ENCODE measurements around the gene STMN3. TPM values are rescaled to one million over a fixed set of nuclear protein-coding genes. Genes with fewer than 3 reads are reported as not detected.

Gene STMN3
- total RNA-seq, 6 donors from 2014 or later = 2.1 to 16.5 (median 9.1) TPM

GRCh38 chr20:63645218-63645617, 8.0 kb downstream of the STMN3 start:
- H3K4me1 ChIP-seq = peaks cover 7 to 17% (median 11%) of the 10 kb centered on the region in 4 donors
- no peak for ATAC-seq (ENCODE audit: low FRiP score in 2 of 2)
- no peak for DNase-seq
- TF ChIP-seq, protein P1, sequence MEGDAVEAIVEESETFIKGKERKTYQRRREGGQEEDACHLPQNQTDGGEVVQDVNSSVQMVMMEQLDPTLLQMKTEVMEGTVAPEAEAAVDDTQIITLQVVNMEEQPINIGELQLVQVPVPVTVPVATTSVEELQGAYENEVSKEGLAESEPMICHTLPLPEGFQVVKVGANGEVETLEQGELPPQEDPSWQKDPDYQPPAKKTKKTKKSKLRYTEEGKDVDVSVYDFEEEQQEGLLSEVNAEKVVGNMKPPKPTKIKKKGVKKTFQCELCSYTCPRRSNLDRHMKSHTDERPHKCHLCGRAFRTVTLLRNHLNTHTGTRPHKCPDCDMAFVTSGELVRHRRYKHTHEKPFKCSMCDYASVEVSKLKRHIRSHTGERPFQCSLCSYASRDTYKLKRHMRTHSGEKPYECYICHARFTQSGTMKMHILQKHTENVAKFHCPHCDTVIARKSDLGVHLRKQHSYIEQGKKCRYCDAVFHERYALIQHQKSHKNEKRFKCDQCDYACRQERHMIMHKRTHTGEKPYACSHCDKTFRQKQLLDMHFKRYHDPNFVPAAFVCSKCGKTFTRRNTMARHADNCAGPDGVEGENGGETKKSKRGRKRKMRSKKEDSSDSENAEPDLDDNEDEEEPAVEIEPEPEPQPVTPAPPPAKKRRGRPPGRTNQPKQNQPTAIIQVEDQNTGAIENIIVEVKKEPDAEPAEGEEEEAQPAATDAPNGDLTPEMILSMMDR (IDR thresholded peaks at IDR 0.05) = no peak
- TF ChIP-seq POLR2AphosphoS5 (IDR thresholded peaks at IDR 0.05) = no peak
- TF ChIP-seq EP300 (IDR thresholded peaks at IDR 0.05) = no peak
- TF ChIP-seq POLR2A (IDR thresholded peaks at IDR 0.05) = no peak
- no peak overlapping the region for H3K27ac ChIP-seq
- no peak overlapping the region for H3K4me3 ChIP-seq
- WGBS, 2 donors = 83 to 84% methylated on average over 4 of the region's 4 CpGs
- no peaks in the 10 kb centered on the region for H3K27me3 ChIP-seq
- H3K9me3 ChIP-seq = no peaks in the 10 kb centered on the region
- H3K36me3 ChIP-seq = no peaks in the 10 kb centered on the region

GRCh38 chr20:63643946-63644345, 9.3 kb downstream of the STMN3 start:
- H3K9me3 ChIP-seq = no peaks in the 10 kb centered on the region
- H3K36me3 ChIP-seq = no peaks in the 10 kb centered on the region
- H3K4me1 ChIP-seq = peaks cover 7 to 29% (median 23%) of the 10 kb centered on the region in 4 donors
- TF ChIP-seq POLR2AphosphoS5 (IDR thresholded peaks at IDR 0.05) (no peak), EP300 (IDR thresholded peaks at IDR 0.05) (no peak)
- no peaks in the 10 kb centered on the region for H3K27me3 ChIP-seq
- 94 to 98% methylated on average over 10 to 15 of the region's 15 CpGs for WGBS, 2 donors
- ATAC-seq (ENCODE audit: low FRiP score in 2 of 2) (no peak), DNase-seq (no peak)
- no peak overlapping the region for H3K4me3 ChIP-seq
- no peak overlapping the region for H3K27ac ChIP-seq

- H3K4me1 ChIP-seq = peaks cover 10 to 34% (median 26%) of the 10 kb centered on the region in 4 donors
- H3K9me3 ChIP-seq = no peaks in the 10 kb centered on the region
- WGBS, 2 donors = 90 to 92% methylated on average over 6 to 10 of the region's 10 CpGs
- H3K4me3 ChIP-seq = no peak overlapping the region
- ATAC-seq (ENCODE audit: low FRiP score in 2 of 2) = no peak
- DNase-seq = no peak
- no peaks in the 10 kb centered on the region for H3K36me3 ChIP-seq
- H3K27ac ChIP-seq = no peak overlapping the region
- TF ChIP-seq EP300 (IDR thresholded peaks at IDR 0.05) (no peak), POLR2A (IDR thresholded peaks at IDR 0.05) (no peak), POLR2AphosphoS5 (IDR thresholded peaks at IDR 0.05) (no peak)
- TF ChIP-seq, protein P1 (IDR thresholded peaks at IDR 0.05) = no peak
- H3K27me3 ChIP-seq = no peaks in the 10 kb centered on the region
Observed at GRCh38 chr20:63643499-63643898, 9.7 kb downstream of the STMN3 start.

DNA sequence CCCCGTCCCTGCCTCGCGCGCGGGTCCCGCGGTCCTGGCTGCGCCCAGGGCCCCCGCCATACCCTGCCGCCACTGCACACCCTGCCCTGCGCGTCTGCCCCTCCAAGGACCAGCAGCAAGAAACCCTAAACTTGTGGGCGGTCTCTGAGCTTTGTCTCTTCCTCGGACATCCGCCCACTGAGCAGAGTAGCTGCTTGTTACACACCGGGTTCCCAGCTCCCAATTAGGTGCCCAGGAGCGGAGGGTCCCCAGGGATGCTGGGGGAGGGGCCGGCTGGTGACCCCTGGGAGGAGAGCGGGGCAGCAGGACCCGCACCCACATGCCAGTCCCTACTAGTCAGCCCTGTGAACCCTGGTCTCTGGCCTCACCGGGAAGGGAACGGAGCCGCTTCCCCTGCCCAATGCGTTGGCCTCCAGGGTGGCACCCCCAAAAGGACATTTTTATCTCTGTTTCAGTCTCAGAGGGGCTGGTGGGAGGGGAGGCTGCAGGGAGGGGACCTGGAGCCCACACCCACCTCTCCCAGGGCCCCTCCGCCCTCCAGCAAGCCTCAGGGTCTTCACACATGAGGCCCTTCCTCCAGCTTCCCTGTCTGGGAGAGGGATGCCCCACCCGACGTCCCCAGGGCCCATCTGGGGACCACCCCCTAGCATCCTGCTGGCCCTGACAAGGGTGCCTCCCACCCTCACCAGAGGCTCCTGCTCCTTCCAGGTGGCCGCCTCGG, 10.5 kb downstream of the STMN3 start:
- peak overlapping the region; percentile 51 to 95 (median 68) for H3K27ac ChIP-seq
- no peaks in the 10 kb centered on the region for H3K9me3 ChIP-seq
- peak overlapping the region in 3 of 4 donors; percentile 60 to 77 (median 60) for H3K4me3 ChIP-seq
- H3K4me1 ChIP-seq = peaks cover 16 to 39% (median 29%) of the 10 kb centered on the region in 4 donors
- WGBS, 2 donors = 48 to 52% methylated on average over 9 to 27 of the region's 29 CpGs
- ATAC-seq (ENCODE audit: low FRiP score in 2 of 2) = no peak
- peak in 1 of 2 donors; percentile 79 for DNase-seq
- no peak for TF ChIP-seq EP300 (IDR thresholded peaks at IDR 0.05)
- TF ChIP-seq, protein P1 (IDR thresholded peaks at IDR 0.05) = no peak
- no peak for TF ChIP-seq POLR2A (IDR thresholded peaks at IDR 0.05)
- no peak for TF ChIP-seq POLR2AphosphoS5 (IDR thresholded peaks at IDR 0.05)
- no peaks in the 10 kb centered on the region for H3K36me3 ChIP-seq
- H3K27me3 ChIP-seq = no peaks in the 10 kb centered on the region

- Histone ChIP-seq H3K4me1 (peaks cover 16 to 39% (median 32%) of the 10 kb centered on the region in 4 donors), H3K9me3 (no peaks in the 10 kb centered on the region), H3K36me3 (no peaks in the 10 kb centered on the region), H3K4me3 (peak overlapping the region; percentile 8 to 90 (median 78)), H3K27ac (peak overlapping the region; percentile 93 to 96 (median 96)), H3K27me3 (no peaks in the 10 kb centered on the region)
- DNase-seq (peak; percentile 89 to 99), ATAC-seq (ENCODE audit: low FRiP score in 2 of 2) (peak; percentile 94 to 95)
- WGBS, 2 donors = 4 to 7% methylated on average over 5 to 15 of the region's 86 CpGs
- peak in 1 of 4 donors; percentile 22 for TF ChIP-seq POLR2A (IDR thresholded peaks at IDR 0.05)
- TF ChIP-seq EP300 (IDR thresholded peaks at IDR 0.05) = no peak
- TF ChIP-seq POLR2AphosphoS5 (IDR thresholded peaks at IDR 0.05) = peak; percentile 7 to 39
- TF ChIP-seq, protein P1 (IDR thresholded peaks at IDR 0.05) = peak; percentile 33 to 94 (median 80)
Observed at GRCh38 chr20:63641792-63642523, 11.3 kb downstream of the STMN3 start.
